Loucy (cell line): ENCODE data around the gene CCR6.

Source experiments
- H2AFZ ChIP-seq: fragments of 200-600 bp; sonication (generic); 2 replicates; pipeline ENCODE4 v1.6.0; 2016; ENCODE audit warnings: antibody characterized with exemption, mild to moderate bottlenecking, low read length, moderate library complexity
- H3F3A ChIP-seq: fragments of 200-600 bp; 2 replicates; pipeline ENCODE4 v1.6.0; 2016; ENCODE audit warnings: antibody characterized with exemption, low read depth, mild to moderate bottlenecking
- H3K27me3 ChIP-seq: fragments of 200-600 bp; sonication (generic); 2 replicates; pipeline ENCODE4 v1.6.1; 2014; ENCODE audit warnings: low read length, mild to moderate bottlenecking; ENCODE audit not compliant: insufficient read depth, poor library complexity, severe bottlenecking
- H3K36me3 ChIP-seq: fragments of 200-600 bp; sonication (generic); 2 replicates; pipeline ENCODE4 v1.6.1; 2016; ENCODE audit warnings: low read length; ENCODE audit not compliant: insufficient read depth
- H3K4me1 ChIP-seq: fragments of 200-600 bp; sonication (generic); 2 replicates; pipeline ENCODE4 v1.5.1; 2014; ENCODE audit warnings: low read length, mild to moderate bottlenecking; ENCODE audit not compliant: insufficient read depth, poor library complexity, severe bottlenecking
- H3K4me2 ChIP-seq: fragments of 200-600 bp; sonication (generic); 2 replicates; pipeline ENCODE4 v1.6.0; 2014; ENCODE audit warnings: antibody characterized with exemption, low read length, low read depth, mild to moderate bottlenecking; ENCODE audit not compliant: poor library complexity, severe bottlenecking
- H3K4me3 ChIP-seq: fragments of 200-600 bp; sonication (generic); 2 replicates; pipeline ENCODE4 v1.5.1; 2014; ENCODE audit warnings: low read length, mild to moderate bottlenecking, mixed read lengths; ENCODE audit not compliant: poor library complexity, severe bottlenecking
- H3K79me2 ChIP-seq: fragments of 200-600 bp; sonication (generic); 2 replicates; pipeline ENCODE4 v1.6.1; 2014; ENCODE audit warnings: low read length; ENCODE audit not compliant: insufficient read depth
- H3K9ac ChIP-seq: fragments of 200-600 bp; sonication (generic); 2 replicates; pipeline ENCODE4 v1.6.0; 2014; ENCODE audit warnings: mild to moderate bottlenecking, low read depth, low read length, moderate library complexity; ENCODE audit not compliant: poor library complexity, severe bottlenecking
- H3K9me2 ChIP-seq: fragments of 200-600 bp; sonication (generic); replicated peaks from 2 replicates; pipeline ENCODE4 v1.6.1; 2016; ENCODE audit warnings: low read depth, low read length, mixed read lengths
- H3K9me3 ChIP-seq: fragments of 200-600 bp; sonication (generic); 2 replicates; pipeline ENCODE4 v1.6.1; 2014; ENCODE audit warnings: mild to moderate bottlenecking, antibody characterized with exemption, low read length, low read depth; ENCODE audit not compliant: insufficient read depth
- H4K20me1 ChIP-seq: fragments of 200-600 bp; sonication (generic); 2 replicates; pipeline ENCODE4 v1.6.0; 2014; ENCODE audit warnings: antibody characterized with exemption, low read length, mild to moderate bottlenecking; ENCODE audit not compliant: insufficient read depth, poor library complexity, severe bottlenecking
- CTCF ChIP-seq: fragments of 200-600 bp; sonication (generic); conservative IDR thresholded peaks from 2 replicates; pipeline ENCODE4 v1.5.1; 2014; ENCODE audit warnings: mild to moderate bottlenecking, antibody characterized with exemption, low read length
- EZH2phosphoT487 ChIP-seq: fragments of 200-600 bp; IDR thresholded peaks from 2 replicates; pipeline ENCODE4 v1.6.1; 2018; ENCODE audit warnings: antibody characterized with exemption, mild to moderate bottlenecking, moderate library complexity, borderline replicate concordance

Gene CCR6

GRCh38 chr6:167108278-167108677 is 14.6 kb upstream of the CCR6 start:
- Histone ChIP-seq H3F3A (no peaks in the 10 kb centered on the region), H3K27me3 (no peaks in the 10 kb centered on the region), H3K36me3 (no peaks in the 10 kb centered on the region), H4K20me1 (no peaks in the 10 kb centered on the region), H3K9ac (no peak overlapping the region), H3K9me3 (no peaks in the 10 kb centered on the region), H3K4me2 (no peak overlapping the region), H3K4me3 (no peak overlapping the region), H3K79me2 (no peaks in the 10 kb centered on the region), H3K9me2 (no peaks in the 10 kb centered on the region), H2AFZ (no peak overlapping the region), H3K4me1 (no peaks in the 10 kb centered on the region)
- no peak for TF ChIP-seq EZH2phosphoT487
- no peak for TF ChIP-seq CTCF

- Histone ChIP-seq H4K20me1 (no peaks in the 10 kb centered on the region), H3K27me3 (no peaks in the 10 kb centered on the region), H3K4me2 (no peak overlapping the region), H3K79me2 (no peaks in the 10 kb centered on the region), H3K9ac (no peak overlapping the region), H2AFZ (no peak overlapping the region), H3K9me2 (no peaks in the 10 kb centered on the region), H3K4me1 (no peaks in the 10 kb centered on the region), H3F3A (no peaks in the 10 kb centered on the region), H3K4me3 (no peak overlapping the region), H3K36me3 (no peaks in the 10 kb centered on the region), H3K9me3 (no peaks in the 10 kb centered on the region)
- no peak for TF ChIP-seq CTCF
- no peak for TF ChIP-seq EZH2phosphoT487
These were observed 13.2 kb upstream of the CCR6 start for GRCh38 chr6:167109651-167110050.

GRCh38 chr6:167111597-167111996 is 11.3 kb upstream of the CCR6 start:
- H3K36me3 ChIP-seq, result no peaks in the 10 kb centered on the region
- no peak overlapping the region for H3K9ac ChIP-seq
- no peaks in the 10 kb centered on the region for H3F3A ChIP-seq
- no peak for TF ChIP-seq CTCF
- no peak for TF ChIP-seq EZH2phosphoT487
- no peak overlapping the region for H3K4me2 ChIP-seq
- no peaks in the 10 kb centered on the region for H4K20me1 ChIP-seq
- no peaks in the 10 kb centered on the region for H3K79me2 ChIP-seq
- no peaks in the 10 kb centered on the region for H3K9me3 ChIP-seq
- no peaks in the 10 kb centered on the region for H3K4me1 ChIP-seq
- H3K4me3 ChIP-seq, result no peak overlapping the region
- no peak overlapping the region for H2AFZ ChIP-seq
- no peaks in the 10 kb centered on the region for H3K9me2 ChIP-seq
- H3K27me3 ChIP-seq, result no peaks in the 10 kb centered on the region
